Activated CD8-positive, alpha-beta T cell treated with anti-CD3 and anti-CD28 coated beads for 36 hours (primary cell): ENCODE results near the gene HIC2. TPM values are rescaled to one million over a fixed set of nuclear protein-coding genes. Genes with fewer than 3 reads are reported as not detected.

Experiments used
- ATAC-seq: fragments of 200-7000 bp; cut with Tn5 transposase; one replicate; pipeline ENCODE4 v1.10.0; 2021; ENCODE audit warnings: mild to moderate bottlenecking, moderate library complexity
- CTCF ChIA-PET: fragments of 350-600 bp; sonication (Branson Sonifier 250); formaldehyde crosslinking; loops from one replicate; lab custom pipeline; 2021; ENCODE audit warnings: antibody characterized with exemption; lab: Charles Lee
- POLR2A ChIA-PET: fragments of 350-600 bp; sonication (Branson Sonifier 250); formaldehyde crosslinking; loops from one replicate; lab custom pipeline; 2021; ENCODE audit warnings: antibody characterized with exemption; lab: Charles Lee
- DNase-seq: peaks from one replicate; pipeline ENCODE4 v3.0.0-alpha.2; 2020
- H3K27ac Mint-ChIP-seq: one replicate; pipeline ENCODE4 v1.8.0; 2021; ENCODE audit warnings: mild to moderate bottlenecking, mixed read lengths
- H3K27me3 Mint-ChIP-seq: one replicate; pipeline ENCODE4 v1.8.0; 2021; ENCODE audit warnings: mixed read lengths
- H3K36me3 Mint-ChIP-seq: one replicate; pipeline ENCODE4 v1.8.0; 2021; ENCODE audit warnings: low read depth, mixed read lengths
- H3K4me1 Mint-ChIP-seq: one replicate; pipeline ENCODE4 v1.8.0; 2021; ENCODE audit warnings: low read depth, mixed read lengths
- H3K4me3 Mint-ChIP-seq: one replicate; pipeline ENCODE4 v1.8.0; 2021; ENCODE audit warnings: mild to moderate bottlenecking, moderate library complexity, mixed read lengths
- H3K9me3 Mint-ChIP-seq: one replicate; pipeline ENCODE4 v1.8.0; 2021; ENCODE audit warnings: mixed read lengths
- CTCF ChIP-seq: fragments of 200-600 bp; IDR thresholded peaks from one replicate; pipeline ENCODE4 v1.8.0; 2022; ENCODE audit warnings: antibody characterized with exemption, mild to moderate bottlenecking
- intact Hi-C: fragments of 100-400 bp; cut with micrococcal nuclease; formaldehyde crosslinking; loops from one replicate; pipeline ENCODE4 v1.10.0; 2022
- total RNA-seq, 2 experiments: library from RNA; stranded (reverse); gene quantifications; one replicate each; pipeline ENCODE4 v1.2.3, GENCODE V29; 2021

Gene HIC2
- total RNA-seq, 2 experiments from 2014 or later, result 3.8 to 4.1 TPM

GRCh38 chr22:21447694-21448402 is 30.7 kb downstream of the HIC2 start:
- Mint-ChIP-seq H3K27me3 (no peaks in the 10 kb centered on the region), H3K36me3 (peaks cover 2% of the 10 kb centered on the region), H3K9me3 (no peaks in the 10 kb centered on the region), H3K4me1 (no peaks in the 10 kb centered on the region), H3K27ac (no peak overlapping the region), H3K4me3 (no peak overlapping the region)
- ATAC-seq (peak; percentile 47), DNase-seq (peak; percentile 22)
- ChIA-PET CTCF (no interaction called here), POLR2A (no interaction called here)
- peak; percentile 17 for TF ChIP-seq CTCF
- intact Hi-C loops, result no loop called here

- ChIA-PET POLR2A (no interaction called here), CTCF (no interaction called here)
- Mint-ChIP-seq H3K27ac (no peak overlapping the region), H3K9me3 (no peaks in the 10 kb centered on the region), H3K4me3 (no peak overlapping the region), H3K4me1 (no peaks in the 10 kb centered on the region), H3K27me3 (no peaks in the 10 kb centered on the region), H3K36me3 (peaks cover 2% of the 10 kb centered on the region)
- no peak for ATAC-seq
- no peak for DNase-seq
- TF ChIP-seq CTCF, result no peak
- intact Hi-C loops, result no loop called here
Measured at GRCh38 chr22:21448627-21449416, 31.7 kb downstream of the HIC2 start.

- H3K4me1 Mint-ChIP-seq, result no peaks in the 10 kb centered on the region
Measured at GRCh38 chr22:21449531-21450319, 32.6 kb downstream of the HIC2 start.

DNA sequence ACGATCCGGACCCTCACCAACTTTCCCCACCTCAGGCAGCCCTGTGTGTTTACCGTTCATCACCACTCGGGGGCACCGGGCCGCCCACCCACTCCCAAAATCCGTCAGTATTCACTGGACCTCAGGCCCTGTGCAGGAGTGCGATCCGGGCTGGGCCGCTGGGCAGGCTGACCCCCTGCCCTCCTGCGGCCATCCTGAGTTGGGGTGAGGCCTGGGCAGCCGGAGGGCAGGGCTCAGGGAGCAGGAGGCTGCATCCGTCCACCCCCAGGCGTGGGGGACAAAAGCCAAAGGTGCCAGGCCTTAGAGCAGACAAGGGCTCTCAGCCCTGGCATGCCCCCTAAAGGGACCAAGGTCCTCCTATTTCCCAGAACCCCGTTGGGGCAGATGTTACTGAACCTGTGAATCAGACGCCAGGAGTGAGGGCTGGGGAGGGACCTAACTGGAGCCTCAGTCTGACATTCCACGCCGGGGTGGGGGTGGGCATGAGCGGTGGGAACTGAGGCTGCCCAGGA is 33.2 kb downstream of the HIC2 start:
- DNase-seq (no peak), ATAC-seq (no peak)
- TF ChIP-seq CTCF, result no peak
- POLR2A ChIA-PET, result no interaction called here
- no peaks in the 10 kb centered on the region for H3K4me1 Mint-ChIP-seq
- intact Hi-C loops, result no loop called here
- no peak overlapping the region for H3K27ac Mint-ChIP-seq
- H3K27me3 Mint-ChIP-seq, result no peaks in the 10 kb centered on the region
- H3K36me3 Mint-ChIP-seq, result no peaks in the 10 kb centered on the region
- CTCF ChIA-PET, result no interaction called here
- H3K9me3 Mint-ChIP-seq, result no peaks in the 10 kb centered on the region
- H3K4me3 Mint-ChIP-seq, result no peak overlapping the region

More at GRCh38 chr22:21449531-21450319, 32.6 kb downstream of the HIC2 start:
- no peak for TF ChIP-seq CTCF
- intact Hi-C loops, result no loop called here
- POLR2A ChIA-PET, result no interaction called here
- no peak overlapping the region for H3K4me3 Mint-ChIP-seq
- H3K9me3 Mint-ChIP-seq, result no peaks in the 10 kb centered on the region
- no peaks in the 10 kb centered on the region for H3K27me3 Mint-ChIP-seq
- DNase-seq (no peak), ATAC-seq (no peak)
- H3K36me3 Mint-ChIP-seq, result peaks cover 2% of the 10 kb centered on the region
- CTCF ChIA-PET, result no interaction called here
- H3K27ac Mint-ChIP-seq, result no peak overlapping the region
